Cardiac fibroblast (primary cell): Measurements from ENCODE around the gene BDP1.

ENCODE experiments used
- DNase-seq, 2 donors: peaks; one replicate each; pipeline versions ENCODE4 v3.0.0 to v3.0.0-alpha.2; 2010; ENCODE audit warnings: low read depth in 2 of 2
- H3K4me3 ChIP-seq, 2 donors: replicated peaks in 1 of 2; 1 replicate in 1 of 2; 2 replicates in 1 of 2; pipeline ENCODE4 v1.5.1; 2011; ENCODE audit warnings: low read depth in 2 of 2, low read length in 2 of 2, mild to moderate bottlenecking in 2 of 2, moderate library complexity in 1 of 2
- TF ChIP-seq, protein P1 (sequence below): IDR thresholded peaks from one replicate; pipeline ENCODE4 v1.5.1; 2011; ENCODE audit warnings: low read depth, mild to moderate bottlenecking, low read length, inconsistent platforms

Gene BDP1

DNA sequence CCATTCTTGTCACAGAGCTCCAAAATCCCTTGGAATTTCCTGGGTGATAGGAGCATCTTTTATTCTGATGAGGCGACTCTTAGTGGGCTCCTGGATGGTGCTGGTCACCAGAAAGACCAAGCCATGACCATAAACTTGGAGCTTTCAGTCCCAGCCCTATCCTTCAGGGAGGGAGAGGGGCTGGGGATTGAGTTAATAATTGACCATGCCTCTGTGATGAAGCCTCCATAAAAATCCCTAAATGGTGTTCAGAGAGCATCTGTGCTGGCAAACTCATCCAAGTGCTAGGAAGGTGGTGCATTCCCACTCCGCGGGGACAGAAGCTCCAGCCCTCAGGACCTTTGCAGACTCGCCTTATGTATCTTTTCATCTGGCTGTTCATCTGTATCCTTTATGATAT is 160.4 kb downstream of the BDP1 start:
- TF ChIP-seq, protein P1, sequence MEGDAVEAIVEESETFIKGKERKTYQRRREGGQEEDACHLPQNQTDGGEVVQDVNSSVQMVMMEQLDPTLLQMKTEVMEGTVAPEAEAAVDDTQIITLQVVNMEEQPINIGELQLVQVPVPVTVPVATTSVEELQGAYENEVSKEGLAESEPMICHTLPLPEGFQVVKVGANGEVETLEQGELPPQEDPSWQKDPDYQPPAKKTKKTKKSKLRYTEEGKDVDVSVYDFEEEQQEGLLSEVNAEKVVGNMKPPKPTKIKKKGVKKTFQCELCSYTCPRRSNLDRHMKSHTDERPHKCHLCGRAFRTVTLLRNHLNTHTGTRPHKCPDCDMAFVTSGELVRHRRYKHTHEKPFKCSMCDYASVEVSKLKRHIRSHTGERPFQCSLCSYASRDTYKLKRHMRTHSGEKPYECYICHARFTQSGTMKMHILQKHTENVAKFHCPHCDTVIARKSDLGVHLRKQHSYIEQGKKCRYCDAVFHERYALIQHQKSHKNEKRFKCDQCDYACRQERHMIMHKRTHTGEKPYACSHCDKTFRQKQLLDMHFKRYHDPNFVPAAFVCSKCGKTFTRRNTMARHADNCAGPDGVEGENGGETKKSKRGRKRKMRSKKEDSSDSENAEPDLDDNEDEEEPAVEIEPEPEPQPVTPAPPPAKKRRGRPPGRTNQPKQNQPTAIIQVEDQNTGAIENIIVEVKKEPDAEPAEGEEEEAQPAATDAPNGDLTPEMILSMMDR, result no peak
- DNase-seq, result no peak
- no peak overlapping the region for H3K4me3 ChIP-seq
